ENCODE measurements around the gene KIF16B.

DNA sequence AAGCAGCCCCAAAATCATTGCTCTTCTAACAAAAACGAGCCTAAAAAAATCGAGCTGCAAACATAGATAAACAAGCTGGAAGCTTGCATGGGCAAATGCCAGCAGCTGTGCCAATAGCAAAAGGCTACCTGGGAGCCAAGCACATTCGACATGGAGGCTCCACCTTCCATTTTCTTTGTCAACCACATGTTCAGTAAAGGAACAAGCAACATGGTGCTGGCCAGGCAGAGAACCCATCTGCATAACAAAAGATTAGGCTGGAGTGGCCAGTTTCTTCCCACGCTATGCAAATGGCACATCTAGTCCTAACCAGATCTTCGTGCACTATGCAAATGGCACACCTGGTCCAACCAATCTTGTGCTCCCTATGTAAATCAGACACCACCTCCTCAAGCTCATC is 110.5 kb downstream of the KIF16B start:
- no peak for TF ChIP-seq GATA3 (IDR thresholded peaks at IDR 0.05; ENCODE audit: low read depth, low read length)
- TF ChIP-seq GATA2 (IDR thresholded peaks at IDR 0.05; ENCODE audit: low read depth, low read length): no peak
